Esophagus squamous epithelium (tissue), 5 donors: ENCODE measurements around the gene POC1A. TPM values are rescaled to one million over a fixed set of nuclear protein-coding genes. Genes with fewer than 3 reads are reported as not detected.

Experiments
- DNase-seq: peaks from one replicate; lab custom pipeline; 2025; lab: John Stamatoyannopoulos, UW
- H3K27ac ChIP-seq, 4 donors: fragments of 200-600 bp; sonication (generic); one replicate each; pipeline ENCODE4 v1.5.1; 2016 to 2019; ENCODE audit warnings: mild to moderate bottlenecking in 1 of 4
- H3K27me3 ChIP-seq, 4 donors: fragments of 200-600 bp; sonication (generic); 1 replicate in 3 of 4; 2 replicates in 1 of 4; pipeline versions ENCODE4 v1.5.1 to v1.6.0; 2017 to 2021; ENCODE audit warnings: antibody characterized with exemption in 1 of 4
- H3K36me3 ChIP-seq, 3 donors: fragments of 200-600 bp; sonication (generic); one replicate each; pipeline ENCODE4 v1.5.1; 2016 to 2019
- H3K4me1 ChIP-seq, 3 donors: fragments of 200-600 bp; sonication (generic); one replicate each; pipeline ENCODE4 v1.5.1; 2017 to 2019
- H3K4me3 ChIP-seq, 4 donors: fragments of 200-600 bp; sonication (generic); 1 replicate in 3 of 4; 2 replicates in 1 of 4; pipeline ENCODE4 v1.5.1; 2016 to 2019; ENCODE audit warnings: mild to moderate bottlenecking in 2 of 4, moderate library complexity in 1 of 4
- H3K9me3 ChIP-seq, 3 donors: fragments of 200-600 bp; sonication (generic); one replicate each; pipeline ENCODE4 v1.5.1; 2016 to 2019
- CTCF ChIP-seq, 6 experiments: fragments of 450-650 bp in 4 of 6; fragments of 200-600 bp in 2 of 6; sonication (generic) in 2 of 6; IDR thresholded peaks; one replicate each; pipeline ENCODE4 v1.5.1; 2016 to 2019; ENCODE audit warnings: antibody characterized with exemption in 6 of 6, mild to moderate bottlenecking in 4 of 6, moderate library complexity in 4 of 6
- POLR2A ChIP-seq, 4 donors: fragments of 450-650 bp; IDR thresholded peaks; one replicate each; pipeline ENCODE4 v1.6.1; 2017; ENCODE audit warnings: antibody characterized with exemption in 4 of 4, mild to moderate bottlenecking in 4 of 4, moderate library complexity in 3 of 4
- WGBS, 2 donors: methylation state at CpG; one replicate each; pipeline ENCODE4 v1.1.5; 2018; 5-methylcytosine and 5-hydroxymethylcytosine counted together
- intact Hi-C: fragments of 100-400 bp; cut with DNase I; formaldehyde crosslinking; loops from one replicate; pipeline ENCODE4 v1.15.0; 2022
- total RNA-seq, 4 donors: library from RNA; depleted of rRNA; stranded (reverse); fragments of >200 nt; gene quantifications; one replicate each; pipeline ENCODE4 v1.1.0, GENCODE V29; 2016
- donor health status: DM: yes; HTN: yes; CAD: no.

Gene POC1A
- total RNA-seq, 4 donors from 2014 or later, result 2.7 to 10.3 (median 4.8) TPM

GRCh38 chr3:52054661-52055511 lies 99.3 kb downstream of the POC1A start:
- intact Hi-C loops, result loop anchor here (5.0 to 10.0 kb wide), 2 partner anchors 53 to 70 kb away; no protein-coding TSS in a partner anchor
- DNase-seq, result no peak
- TF ChIP-seq POLR2A (IDR thresholded peaks at IDR 0.05), result no peak
- peak in 1 of 6 experiments; percentile 13 for TF ChIP-seq CTCF (IDR thresholded peaks at IDR 0.05)
- Histone ChIP-seq H3K27ac (peak overlapping the region; percentile 94 to 98 (median 96)), H3K4me3 (peak overlapping the region; percentile 82 to 92 (median 83)), H3K36me3 (peaks cover 17 to 42% (median 33%) of the 10 kb centered on the region in 3 donors), H3K9me3 (no peaks in the 10 kb centered on the region), H3K4me1 (peaks cover 54 to 90% (median 59%) of the 10 kb centered on the region in 3 donors), H3K27me3 (no peaks in the 10 kb centered on the region)
- WGBS, 2 donors, result 13% methylated on average over 3 of the region's 26 CpGs; no CpG with 5 or more reads in 1 of the 2 donors

GRCh38 chr3:52053307-52054304 lies 100.6 kb downstream of the POC1A start:
- H3K27ac ChIP-seq, result peak overlapping the region; percentile 94 to 98 (median 96)
- no peak for DNase-seq
- intact Hi-C loops, result loop anchor here (5.0 to 10.0 kb wide), 2 partner anchors 51 to 71 kb away; no protein-coding TSS in a partner anchor
- H3K4me3 ChIP-seq, result peak overlapping the region; percentile 82 to 92 (median 83)
- H3K27me3 ChIP-seq, result no peaks in the 10 kb centered on the region
- peak in 2 of 4 donors; percentile 60 to 76 for TF ChIP-seq POLR2A (IDR thresholded peaks at IDR 0.05)
- peak; percentile 28 to 64 (median 50) for TF ChIP-seq CTCF (IDR thresholded peaks at IDR 0.05)
- no peaks in the 10 kb centered on the region for H3K9me3 ChIP-seq
- peaks cover 27 to 55% (median 42%) of the 10 kb centered on the region in 3 donors for H3K36me3 ChIP-seq
- WGBS, 2 donors, result 21 to 35% methylated on average over 14 to 16 of the region's 31 CpGs
- H3K4me1 ChIP-seq, result peaks cover 66 to 91% (median 66%) of the 10 kb centered on the region in 3 donors

- H3K4me3 ChIP-seq, result peak overlapping the region; percentile 11 to 92 (median 58)
- 0 to 3% methylated on average over 3 to 6 of the region's 10 CpGs for WGBS, 2 donors
- H3K36me3 ChIP-seq, result peaks cover 27 to 62% (median 49%) of the 10 kb centered on the region in 3 donors
- H3K4me1 ChIP-seq, result peaks cover 71 to 91% (median 72%) of the 10 kb centered on the region in 3 donors
- TF ChIP-seq POLR2A (IDR thresholded peaks at IDR 0.05), result no peak
- TF ChIP-seq CTCF (IDR thresholded peaks at IDR 0.05), result peak in 5 of 6 experiments; percentile 16 to 49 (median 36)
- peak overlapping the region; percentile 94 to 98 (median 96) for H3K27ac ChIP-seq
- intact Hi-C loops, result loop anchor here (5.0 to 10.0 kb wide), 2 partner anchors 51 to 72 kb away; no protein-coding TSS in a partner anchor
- no peaks in the 10 kb centered on the region for H3K27me3 ChIP-seq
- peak; percentile 23 for DNase-seq
- no peaks in the 10 kb centered on the region for H3K9me3 ChIP-seq
Measured at GRCh38 chr3:52052831-52053306, 101.4 kb downstream of the POC1A start.

- Histone ChIP-seq H3K4me1 (peaks cover 73 to 94% (median 82%) of the 10 kb centered on the region in 3 donors), H3K4me3 (peak overlapping the region in 2 of 4 donors; percentile 82 to 92), H3K27ac (peak overlapping the region; percentile 94 to 98 (median 96)), H3K9me3 (no peaks in the 10 kb centered on the region), H3K36me3 (peaks cover 27 to 63% (median 49%) of the 10 kb centered on the region in 3 donors), H3K27me3 (no peaks in the 10 kb centered on the region)
- WGBS, 2 donors, result 48 to 50% methylated on average over 2 to 4 of the region's 8 CpGs
- intact Hi-C loops, result loop anchor here (5.0 to 10.0 kb wide), 2 partner anchors 49 to 73 kb away; no protein-coding TSS in a partner anchor
- no peak for DNase-seq
- TF ChIP-seq CTCF (IDR thresholded peaks at IDR 0.05) (no peak), POLR2A (IDR thresholded peaks at IDR 0.05) (no peak)
Measured at GRCh38 chr3:52051444-52051843, 102.8 kb downstream of the POC1A start.
